Measurements from ENCODE around the gene EBI3.
"Not testable (repeated sequence)": the region's sequence is repeated elsewhere in the genome, so short reads cannot be mapped to it uniquely, and the experiment has no call there.

Gene EBI3

GRCh38 chr19:4189641-4190040 is 39.7 kb upstream of the EBI3 start:
- H3K27ac ChIP-seq (ENCODE audit: low read length): no peak overlapping the region
- H3K27me3 ChIP-seq (ENCODE audit: control insufficient read depth in 1 of 2, insufficient read depth in 2 of 2, low read length in 2 of 2): peaks cover 15 to 19% of the 10 kb centered on the region in 2 donors
- H3K9ac ChIP-seq (ENCODE audit: low read length in 2 of 2): no peak overlapping the region
- H3K4me3 ChIP-seq (ENCODE audit: low read length in 2 of 2): no peak overlapping the region
- H3K36me3 ChIP-seq (ENCODE audit: control insufficient read depth in 2 of 2, insufficient read depth in 2 of 2, low read length in 2 of 2): no peaks in the 10 kb centered on the region
- H3K4me1 ChIP-seq (ENCODE audit: control insufficient read depth, insufficient read depth, low read length): no peaks in the 10 kb centered on the region
- H3K9me3 ChIP-seq (ENCODE audit: control insufficient read depth in 2 of 2, low read length in 2 of 2): no peaks in the 10 kb centered on the region

GRCh38 chr19:4192537-4192936 is 36.8 kb upstream of the EBI3 start:
- peaks cover 33 to 35% of the 10 kb centered on the region in 2 donors for H3K27me3 ChIP-seq (ENCODE audit: control insufficient read depth in 1 of 2, insufficient read depth in 2 of 2, low read length in 2 of 2)
- not testable (repeated sequence) for H3K36me3 ChIP-seq (ENCODE audit: control insufficient read depth in 2 of 2, insufficient read depth in 2 of 2, low read length in 2 of 2); H3K27ac ChIP-seq (ENCODE audit: low read length); H3K9ac ChIP-seq (ENCODE audit: low read length in 2 of 2); H3K4me1 ChIP-seq (ENCODE audit: control insufficient read depth, insufficient read depth, low read length); H3K4me3 ChIP-seq (ENCODE audit: low read length in 2 of 2); H3K9me3 ChIP-seq (ENCODE audit: control insufficient read depth in 2 of 2, low read length in 2 of 2)

GRCh38 chr19:4194353-4194752 is 35.0 kb upstream of the EBI3 start:
- Histone ChIP-seq H3K9ac (ENCODE audit: low read length in 2 of 2) (no peak overlapping the region), H3K27ac (ENCODE audit: low read length) (no peak overlapping the region), H3K4me3 (ENCODE audit: low read length in 2 of 2) (no peak overlapping the region), H3K4me1 (ENCODE audit: control insufficient read depth, insufficient read depth, low read length) (no peaks in the 10 kb centered on the region), H3K9me3 (ENCODE audit: control insufficient read depth in 2 of 2, low read length in 2 of 2) (no peaks in the 10 kb centered on the region), H3K27me3 (ENCODE audit: control insufficient read depth in 1 of 2, insufficient read depth in 2 of 2, low read length in 2 of 2) (peaks cover 39 to 47% of the 10 kb centered on the region in 2 donors), H3K36me3 (ENCODE audit: control insufficient read depth in 2 of 2, insufficient read depth in 2 of 2, low read length in 2 of 2) (no peaks in the 10 kb centered on the region)

- H3K9me3 ChIP-seq (ENCODE audit: control insufficient read depth in 2 of 2, low read length in 2 of 2): no peaks in the 10 kb centered on the region
- H3K27ac ChIP-seq (ENCODE audit: low read length): no peak overlapping the region
- peaks cover 38 to 47% of the 10 kb centered on the region in 2 donors for H3K27me3 ChIP-seq (ENCODE audit: control insufficient read depth in 1 of 2, insufficient read depth in 2 of 2, low read length in 2 of 2)
- no peak overlapping the region for H3K4me3 ChIP-seq (ENCODE audit: low read length in 2 of 2)
- no peaks in the 10 kb centered on the region for H3K4me1 ChIP-seq (ENCODE audit: control insufficient read depth, insufficient read depth, low read length)
- no peaks in the 10 kb centered on the region for H3K36me3 ChIP-seq (ENCODE audit: control insufficient read depth in 2 of 2, insufficient read depth in 2 of 2, low read length in 2 of 2)
- no peak overlapping the region for H3K9ac ChIP-seq (ENCODE audit: low read length in 2 of 2)
Observed at GRCh38 chr19:4196009-4196408, 33.3 kb upstream of the EBI3 start.

GRCh38 chr19:4196587-4197148 is 32.7 kb upstream of the EBI3 start:
- no peaks in the 10 kb centered on the region for H3K9me3 ChIP-seq (ENCODE audit: control insufficient read depth in 2 of 2, low read length in 2 of 2)
- H3K27me3 ChIP-seq (ENCODE audit: control insufficient read depth in 1 of 2, insufficient read depth in 2 of 2, low read length in 2 of 2): peaks cover 39 to 47% of the 10 kb centered on the region in 2 donors
- H3K4me1 ChIP-seq (ENCODE audit: control insufficient read depth, insufficient read depth, low read length): no peaks in the 10 kb centered on the region
- no peak overlapping the region for H3K4me3 ChIP-seq (ENCODE audit: low read length in 2 of 2)
- no peak overlapping the region for H3K27ac ChIP-seq (ENCODE audit: low read length)
- H3K9ac ChIP-seq (ENCODE audit: low read length in 2 of 2): no peak overlapping the region
- H3K36me3 ChIP-seq (ENCODE audit: control insufficient read depth in 2 of 2, insufficient read depth in 2 of 2, low read length in 2 of 2): no peaks in the 10 kb centered on the region

GRCh38 chr19:4197228-4197624 is 32.1 kb upstream of the EBI3 start:
- Histone ChIP-seq H3K9me3 (ENCODE audit: control insufficient read depth in 2 of 2, low read length in 2 of 2) (no peaks in the 10 kb centered on the region), H3K27ac (ENCODE audit: low read length) (no peak overlapping the region), H3K27me3 (ENCODE audit: control insufficient read depth in 1 of 2, insufficient read depth in 2 of 2, low read length in 2 of 2) (peaks cover 39 to 47% of the 10 kb centered on the region in 2 donors), H3K4me1 (ENCODE audit: control insufficient read depth, insufficient read depth, low read length) (no peaks in the 10 kb centered on the region), H3K4me3 (ENCODE audit: low read length in 2 of 2) (no peak overlapping the region), H3K9ac (ENCODE audit: low read length in 2 of 2) (no peak overlapping the region), H3K36me3 (ENCODE audit: control insufficient read depth in 2 of 2, insufficient read depth in 2 of 2, low read length in 2 of 2) (no peaks in the 10 kb centered on the region)

- H3K27ac ChIP-seq (ENCODE audit: low read length): no peak overlapping the region
- no peaks in the 10 kb centered on the region for H3K36me3 ChIP-seq (ENCODE audit: control insufficient read depth in 2 of 2, insufficient read depth in 2 of 2, low read length in 2 of 2)
- no peaks in the 10 kb centered on the region for H3K9me3 ChIP-seq (ENCODE audit: control insufficient read depth in 2 of 2, low read length in 2 of 2)
- no peak overlapping the region for H3K4me3 ChIP-seq (ENCODE audit: low read length in 2 of 2)
- H3K27me3 ChIP-seq (ENCODE audit: control insufficient read depth in 1 of 2, insufficient read depth in 2 of 2, low read length in 2 of 2): peaks cover 35 to 45% of the 10 kb centered on the region in 2 donors
- H3K9ac ChIP-seq (ENCODE audit: low read length in 2 of 2): no peak overlapping the region
- no peaks in the 10 kb centered on the region for H3K4me1 ChIP-seq (ENCODE audit: control insufficient read depth, insufficient read depth, low read length)
Observed at GRCh38 chr19:4197625-4198466, 31.5 kb upstream of the EBI3 start.

GRCh38 chr19:4198467-4199126 is 30.7 kb upstream of the EBI3 start:
- Histone ChIP-seq H3K27me3 (ENCODE audit: control insufficient read depth in 1 of 2, insufficient read depth in 2 of 2, low read length in 2 of 2) (peaks cover 35 to 45% of the 10 kb centered on the region in 2 donors), H3K9me3 (ENCODE audit: control insufficient read depth in 2 of 2, low read length in 2 of 2) (no peaks in the 10 kb centered on the region), H3K9ac (ENCODE audit: low read length in 2 of 2) (no peak overlapping the region), H3K4me3 (ENCODE audit: low read length in 2 of 2) (no peak overlapping the region), H3K4me1 (ENCODE audit: control insufficient read depth, insufficient read depth, low read length) (no peaks in the 10 kb centered on the region), H3K36me3 (ENCODE audit: control insufficient read depth in 2 of 2, insufficient read depth in 2 of 2, low read length in 2 of 2) (no peaks in the 10 kb centered on the region), H3K27ac (ENCODE audit: low read length) (no peak overlapping the region)

- H3K4me1 ChIP-seq (ENCODE audit: control insufficient read depth, insufficient read depth, low read length): peaks cover 3% of the 10 kb centered on the region
- H3K27me3 ChIP-seq (ENCODE audit: control insufficient read depth in 1 of 2, insufficient read depth in 2 of 2, low read length in 2 of 2): peaks cover 27 to 36% of the 10 kb centered on the region in 2 donors
- H3K9ac ChIP-seq (ENCODE audit: low read length in 2 of 2): no peak overlapping the region
- H3K4me3 ChIP-seq (ENCODE audit: low read length in 2 of 2): no peak overlapping the region
- H3K9me3 ChIP-seq (ENCODE audit: control insufficient read depth in 2 of 2, low read length in 2 of 2): no peaks in the 10 kb centered on the region
- H3K36me3 ChIP-seq (ENCODE audit: control insufficient read depth in 2 of 2, insufficient read depth in 2 of 2, low read length in 2 of 2): no peaks in the 10 kb centered on the region
- H3K27ac ChIP-seq (ENCODE audit: low read length): no peak overlapping the region
Observed at GRCh38 chr19:4199699-4200293, 29.5 kb upstream of the EBI3 start.

- Histone ChIP-seq H3K36me3 (ENCODE audit: control insufficient read depth in 2 of 2, insufficient read depth in 2 of 2, low read length in 2 of 2) (no peaks in the 10 kb centered on the region), H3K9me3 (ENCODE audit: control insufficient read depth in 2 of 2, low read length in 2 of 2) (no peaks in the 10 kb centered on the region), H3K27ac (ENCODE audit: low read length) (no peak overlapping the region), H3K4me3 (ENCODE audit: low read length in 2 of 2) (no peak overlapping the region), H3K4me1 (ENCODE audit: control insufficient read depth, insufficient read depth, low read length) (peaks cover 3% of the 10 kb centered on the region), H3K9ac (ENCODE audit: low read length in 2 of 2) (no peak overlapping the region), H3K27me3 (ENCODE audit: control insufficient read depth in 1 of 2, insufficient read depth in 2 of 2, low read length in 2 of 2) (peaks cover 23 to 25% of the 10 kb centered on the region in 2 donors)
Observed at GRCh38 chr19:4200940-4201542, 28.3 kb upstream of the EBI3 start.
